Spleen (tissue), 11 donors: ENCODE results near the gene VCPKMT. TPM values are rescaled to one million over a fixed set of nuclear protein-coding genes. Genes with fewer than 3 reads are reported as not detected.

Source experiments
- DNase-seq: peaks from one replicate; pipeline ENCODE4 v3.0.0-alpha.2; 2020
- H3K27ac ChIP-seq, 8 donors: fragments of 200-600 bp; sonication (generic) in 7 of 8; 1 replicate in 4 of 8; 2 replicates in 4 of 8; pipeline versions ENCODE4 v1.5.0 to v1.8.0; 2016 to 2021; ENCODE audit warnings: inconsistent platforms in 4 of 8, mild to moderate bottlenecking in 4 of 8, moderate library complexity in 1 of 8
- H3K27me3 ChIP-seq, 7 donors: fragments of 200-600 bp; sonication (generic) in 6 of 7; replicated peaks in 1 of 7; 1 replicate in 4 of 7; 2 replicates in 3 of 7; pipeline versions ENCODE4 v1.5.0 to v1.8.0; 2016 to 2021; ENCODE audit warnings: inconsistent platforms in 3 of 7, mild to moderate bottlenecking in 1 of 7
- H3K36me3 ChIP-seq, 6 donors: fragments of 200-600 bp; sonication (generic) in 5 of 6; 1 replicate in 4 of 6; 2 replicates in 2 of 6; pipeline versions ENCODE4 v1.5.0 to v1.8.0; 2016 to 2021; ENCODE audit warnings: inconsistent platforms in 2 of 6
- H3K4me1 ChIP-seq, 6 donors: fragments of 200-600 bp; sonication (generic) in 5 of 6; 1 replicate in 3 of 6; 2 replicates in 3 of 6; pipeline versions ENCODE4 v1.5.0 to v1.8.0; 2016 to 2021; ENCODE audit warnings: inconsistent platforms in 3 of 6
- H3K4me3 ChIP-seq, 8 donors: fragments of 200-600 bp; sonication (generic) in 7 of 8; 1 replicate in 4 of 8; 2 replicates in 4 of 8; pipeline versions ENCODE4 v1.5.0 to v1.8.0; 2016 to 2021; ENCODE audit warnings: inconsistent platforms in 4 of 8, mild to moderate bottlenecking in 4 of 8, moderate library complexity in 2 of 8
- H3K9me3 ChIP-seq, 8 donors: fragments of 200-600 bp; sonication (generic) in 7 of 8; 1 replicate in 4 of 8; 2 replicates in 4 of 8; pipeline versions ENCODE4 v1.5.0 to v1.8.0; 2016 to 2021; ENCODE audit warnings: inconsistent platforms in 4 of 8
- POLR2A ChIP-seq, 3 donors: fragments of 450-650 bp; IDR thresholded peaks; one replicate each; pipeline ENCODE4 v1.5.1; 2017; ENCODE audit warnings: antibody characterized with exemption in 3 of 3, mild to moderate bottlenecking in 1 of 3
- POLR2AphosphoS5 ChIP-seq, 3 donors: sonication (generic); formaldehyde crosslinking; IDR thresholded peaks; one replicate each; pipeline ENCODE4 v1.5.1; 2017; ENCODE audit warnings: antibody characterized with exemption in 3 of 3
- WGBS, 5 donors: extraction: QIAGEN DNeasy Blood & Tissue Kit in 3 of 5; methylation state at CpG; one replicate each; pipeline versions ENCODE4 v1.1.5 to v1.1.7; 2013 to 2018; 5-methylcytosine and 5-hydroxymethylcytosine counted together
- intact Hi-C: fragments of 100-400 bp; cut with DNase I; formaldehyde crosslinking; loops from one replicate; pipeline ENCODE4 v1.15.0; 2023; ENCODE audit warnings: low total_unique reads
- polyA plus RNA-seq, 3 donors: library from polyadenylated mRNA; stranded (reverse); fragments of 200-250 nt; gene quantifications; one replicate each; pipeline ENCODE4 v1.2.1, GENCODE V29; 2013
- total RNA-seq, 7 donors: library from RNA; depleted of rRNA in 3 of 7; stranded (reverse); fragments of >200 nt in 3 of 7; fragmentation: NEBNext Ultra II Directional in 4 of 7; extraction: Animal tissue kit (Norgen Biotek cat#: 25700) in 4 of 7; gene quantifications; one replicate each; pipeline versions ENCODE4 v1.1.0 to v1.2.1, GENCODE V29; 2016 to 2021
- TF ChIP-seq, protein P1 (sequence below), 11 experiments: fragments of 200-600 bp in 7 of 11; fragments of 450-650 bp in 4 of 11; sonication (generic) in 4 of 11; IDR thresholded peaks in 8 of 11; conservative IDR thresholded peaks in 3 of 11; 1 replicate in 7 of 11; 2 replicates in 4 of 11; pipeline versions ENCODE4 v1.4.0 to v1.8.0; 2016 to 2021; ENCODE audit warnings: antibody characterized with exemption in 11 of 11, inconsistent platforms in 4 of 11, mild to moderate bottlenecking in 1 of 11
- donor health status: healthy with polysubstance abuse.
- donor health status: DM: no; HTN: no; CAD: no; lungs with moderate emphysema.
- donor health status: DM: no; HTN: no; CAD: no.
- donor health status: Bipolar disorder and iron deficiency.
- donor health status: healthy.
- donor health status: DM: no; HTN: no; CAD: no.
- donor health status: DM: yes; HTN: yes; CAD: no.

The VCPKMT gene
- total and polyA plus RNA-seq, 10 donors, result 9.2 to 28.8 (median 12.3) TPM

DNA sequence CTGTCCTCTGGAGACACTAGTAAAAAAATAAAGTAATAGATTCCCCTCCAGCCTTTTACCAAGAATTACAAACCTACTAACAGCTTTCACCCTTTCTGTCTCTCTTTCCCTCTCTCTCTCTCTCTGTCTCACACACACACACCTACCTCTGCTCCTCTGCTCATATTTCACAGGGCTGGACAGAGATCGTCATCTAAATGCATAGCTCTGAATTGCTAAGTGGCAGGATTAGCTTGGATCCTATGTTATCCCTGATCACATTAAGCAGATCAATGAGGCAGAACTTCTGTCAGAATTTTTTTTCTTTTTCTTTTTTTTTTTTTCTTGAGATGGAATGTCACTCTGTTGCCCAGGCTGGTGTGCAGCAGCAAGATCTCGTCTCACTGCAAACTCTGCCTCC, 22.9 kb downstream of the VCPKMT start:
- H3K4me1 ChIP-seq, result peaks cover 12 to 81% (median 33%) of the 10 kb centered on the region in 6 donors
- DNase-seq, result no peak
- TF ChIP-seq POLR2AphosphoS5 (IDR thresholded peaks at IDR 0.05) (no peak), POLR2A (IDR thresholded peaks at IDR 0.05) (no peak)
- TF ChIP-seq, protein P1, sequence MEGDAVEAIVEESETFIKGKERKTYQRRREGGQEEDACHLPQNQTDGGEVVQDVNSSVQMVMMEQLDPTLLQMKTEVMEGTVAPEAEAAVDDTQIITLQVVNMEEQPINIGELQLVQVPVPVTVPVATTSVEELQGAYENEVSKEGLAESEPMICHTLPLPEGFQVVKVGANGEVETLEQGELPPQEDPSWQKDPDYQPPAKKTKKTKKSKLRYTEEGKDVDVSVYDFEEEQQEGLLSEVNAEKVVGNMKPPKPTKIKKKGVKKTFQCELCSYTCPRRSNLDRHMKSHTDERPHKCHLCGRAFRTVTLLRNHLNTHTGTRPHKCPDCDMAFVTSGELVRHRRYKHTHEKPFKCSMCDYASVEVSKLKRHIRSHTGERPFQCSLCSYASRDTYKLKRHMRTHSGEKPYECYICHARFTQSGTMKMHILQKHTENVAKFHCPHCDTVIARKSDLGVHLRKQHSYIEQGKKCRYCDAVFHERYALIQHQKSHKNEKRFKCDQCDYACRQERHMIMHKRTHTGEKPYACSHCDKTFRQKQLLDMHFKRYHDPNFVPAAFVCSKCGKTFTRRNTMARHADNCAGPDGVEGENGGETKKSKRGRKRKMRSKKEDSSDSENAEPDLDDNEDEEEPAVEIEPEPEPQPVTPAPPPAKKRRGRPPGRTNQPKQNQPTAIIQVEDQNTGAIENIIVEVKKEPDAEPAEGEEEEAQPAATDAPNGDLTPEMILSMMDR (IDR thresholded peaks at IDR 0.05 in 8 of 11, conservative IDR thresholded peaks at IDR 0.05 in 3 of 11), result no peak
- WGBS, 5 donors, result 43 to 90% (median 88%) methylated on average over 1 to 2 of the region's 2 CpGs
- H3K9me3 ChIP-seq, result no peaks in the 10 kb centered on the region
- peaks cover 0 to 33% (median 0%) of the 10 kb centered on the region in 6 donors for H3K36me3 ChIP-seq
- no peaks in the 10 kb centered on the region for H3K27me3 ChIP-seq
- intact Hi-C loops, result loop anchor here (10.0 kb wide), 1 partner anchor 49 kb away; no protein-coding TSS in a partner anchor
- H3K4me3 ChIP-seq, result no peak overlapping the region
- H3K27ac ChIP-seq, result peak overlapping the region in 1 of 8 donors; percentile 46

DNA sequence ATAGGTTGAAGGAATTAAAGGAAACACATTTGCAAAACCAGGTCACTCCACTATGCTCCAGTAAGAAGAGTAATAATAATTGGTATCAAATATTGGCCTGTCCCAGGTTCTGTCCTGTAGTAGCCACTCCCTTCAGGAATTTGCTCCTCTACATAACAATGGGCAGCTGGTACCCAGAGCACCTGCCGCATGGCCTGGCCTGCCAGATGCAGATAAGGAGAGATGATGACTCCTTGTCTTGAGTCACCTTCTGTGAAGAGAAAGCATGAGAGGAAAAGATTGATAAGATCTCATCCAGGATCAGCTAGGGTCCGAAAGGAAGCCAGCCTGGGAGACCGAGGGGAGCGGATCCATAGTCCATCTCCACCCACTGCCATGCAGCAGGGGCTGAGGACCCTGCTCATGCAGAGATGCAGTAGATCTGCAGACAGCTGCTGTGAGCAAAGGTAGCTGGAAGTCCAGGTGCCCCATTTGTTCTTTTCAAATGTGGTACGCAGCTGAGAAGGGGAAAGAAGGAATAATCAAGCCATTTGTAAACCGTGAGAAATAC, 24.3 kb downstream of the VCPKMT start:
- intact Hi-C loops, result loop anchor here (10.0 kb wide), 1 partner anchor 47 kb away; no protein-coding TSS in a partner anchor
- Histone ChIP-seq H3K36me3 (peaks cover 0 to 34% (median 0%) of the 10 kb centered on the region in 6 donors), H3K27ac (peak overlapping the region in 4 of 8 donors; percentile 3 to 60 (median 32)), H3K4me3 (no peak overlapping the region), H3K9me3 (no peaks in the 10 kb centered on the region), H3K4me1 (peaks cover 18 to 91% (median 47%) of the 10 kb centered on the region in 6 donors), H3K27me3 (no peaks in the 10 kb centered on the region)
- DNase-seq, result no peak
- WGBS, 5 donors, result 89 to 97% (median 94%) methylated on average over 6 of the region's 6 CpGs
- TF ChIP-seq POLR2AphosphoS5 (IDR thresholded peaks at IDR 0.05), result no peak
- no peak for TF ChIP-seq POLR2A (IDR thresholded peaks at IDR 0.05)
- TF ChIP-seq, protein P1 (IDR thresholded peaks at IDR 0.05 in 8 of 11, conservative IDR thresholded peaks at IDR 0.05 in 3 of 11), result no peak

DNA sequence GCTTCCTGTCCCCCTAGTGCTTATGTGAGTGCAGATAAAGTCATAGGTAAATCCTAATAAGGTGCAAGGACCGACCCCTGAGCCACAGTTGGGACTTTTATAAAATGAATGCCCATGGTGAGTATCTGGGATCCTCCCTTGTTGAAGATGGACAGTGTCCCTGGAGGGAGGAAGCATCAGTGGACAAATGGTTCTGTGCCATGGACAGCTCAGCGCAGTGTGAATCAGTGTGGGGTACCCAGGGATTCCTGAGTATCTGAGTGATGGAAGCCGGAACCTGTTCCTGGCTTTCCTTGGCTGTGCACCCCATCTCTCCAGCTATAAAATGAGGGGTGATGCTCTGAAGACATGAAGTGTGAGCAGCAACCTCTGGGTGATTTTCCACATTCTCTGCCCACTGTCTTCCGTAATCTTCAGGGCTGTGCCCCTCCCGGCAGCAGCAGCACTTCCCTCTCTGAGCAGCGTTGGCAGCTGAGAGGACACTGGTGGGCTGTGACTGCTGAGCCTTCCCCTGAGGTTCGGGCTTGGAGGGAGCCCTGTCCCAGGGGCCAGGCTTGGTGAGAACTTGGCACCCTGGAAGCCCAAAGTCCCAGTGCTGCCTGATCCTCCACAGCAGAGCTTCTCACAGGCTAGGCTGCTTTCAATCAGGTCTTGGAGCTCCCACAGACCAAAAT, 25.0 kb downstream of the VCPKMT start:
- H3K4me1 ChIP-seq, result peaks cover 18 to 91% (median 50%) of the 10 kb centered on the region in 6 donors
- H3K27ac ChIP-seq, result peak overlapping the region in 5 of 8 donors; percentile 3 to 60 (median 24)
- 59 to 74% (median 71%) methylated on average over 6 to 7 of the region's 7 CpGs for WGBS, 5 donors
- peak; percentile 80 for DNase-seq
- peaks cover 0 to 34% (median 0%) of the 10 kb centered on the region in 6 donors for H3K36me3 ChIP-seq
- H3K27me3 ChIP-seq, result no peaks in the 10 kb centered on the region
- intact Hi-C loops, result loop anchor here (10.0 kb wide), 1 partner anchor 47 kb away; no protein-coding TSS in a partner anchor
- H3K9me3 ChIP-seq, result no peaks in the 10 kb centered on the region
- no peak for TF ChIP-seq POLR2A (IDR thresholded peaks at IDR 0.05)
- peak in 2 of 3 donors; percentile 22 to 49 for TF ChIP-seq POLR2AphosphoS5 (IDR thresholded peaks at IDR 0.05)
- TF ChIP-seq, protein P1 (IDR thresholded peaks at IDR 0.05 in 8 of 11, conservative IDR thresholded peaks at IDR 0.05 in 3 of 11), result no peak
- H3K4me3 ChIP-seq, result no peak overlapping the region

DNA sequence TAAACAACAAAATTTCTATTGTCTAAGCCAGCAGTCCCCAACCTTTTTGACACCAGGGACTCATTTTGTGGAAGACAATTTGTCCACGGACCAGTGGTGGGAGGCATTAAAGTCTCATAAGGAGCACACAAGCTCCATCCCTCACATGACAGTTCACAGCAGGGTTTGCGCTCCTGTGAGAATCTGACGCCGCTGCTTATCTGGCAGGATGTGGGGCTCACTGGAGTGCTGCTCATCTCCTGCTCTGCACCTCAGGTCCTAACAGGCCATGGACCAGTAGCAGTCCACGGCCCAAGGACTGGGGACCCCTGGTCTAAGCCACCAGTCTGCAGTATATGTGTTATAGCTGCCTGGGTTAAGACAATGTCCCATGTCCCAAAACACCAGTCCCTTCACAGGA, 27.2 kb downstream of the VCPKMT start:
- intact Hi-C loops, result no loop called here
- H3K9me3 ChIP-seq, result no peaks in the 10 kb centered on the region
- no peak overlapping the region for H3K4me3 ChIP-seq
- TF ChIP-seq, protein P1 (IDR thresholded peaks at IDR 0.05 in 8 of 11, conservative IDR thresholded peaks at IDR 0.05 in 3 of 11), result no peak
- TF ChIP-seq POLR2AphosphoS5 (IDR thresholded peaks at IDR 0.05), result no peak
- no peak for TF ChIP-seq POLR2A (IDR thresholded peaks at IDR 0.05)
- WGBS, 5 donors, result 75 to 88% (median 81%) methylated on average over 5 of the region's 5 CpGs
- peaks cover 0 to 27% (median 0%) of the 10 kb centered on the region in 6 donors for H3K36me3 ChIP-seq
- H3K27me3 ChIP-seq, result no peaks in the 10 kb centered on the region
- DNase-seq, result no peak
- H3K27ac ChIP-seq, result peak overlapping the region in 4 of 8 donors; percentile 39 to 98 (median 92)
- H3K4me1 ChIP-seq, result peaks cover 19 to 94% (median 57%) of the 10 kb centered on the region in 6 donors
